ENCODE measurements around the gene ADCY2.

GRCh38 chr5:7622498-7622897 lies 226.6 kb downstream of the ADCY2 start:
- TF ChIP-seq ZNF274 (IDR thresholded peaks at IDR 0.05; ENCODE audit: low read depth, low read length) = no peak
- TF ChIP-seq YY1 (IDR thresholded peaks at IDR 0.05; ENCODE audit: insufficient read depth, insufficient read length) = no peak
- TF ChIP-seq SUZ12 (IDR thresholded peaks at IDR 0.05; ENCODE audit: extremely low read depth, insufficient read depth, insufficient read length) = no peak
